GM21619 (cell line): ENCODE measurements around the gene TMEM179.
"Not testable (repeated sequence)": the region's sequence is repeated elsewhere in the genome, so short reads cannot be mapped to it uniquely, and the experiment has no call there.

ENCODE experiments used
- ATAC-seq: cut with Tn5 transposase; IDR thresholded peaks from one replicate; pipeline ENCODE4 v1.9.1; 2021; ENCODE audit not compliant: unreplicated experiment

TMEM179 gene

GRCh38 chr14:104638190-104638589, 33.6 kb upstream of the TMEM179 start:
- ATAC-seq, result no peak

GRCh38 chr14:104637546-104638003, 33.0 kb upstream of the TMEM179 start:
- ATAC-seq, result no peak

GRCh38 chr14:104636846-104637545, 32.4 kb upstream of the TMEM179 start:
- ATAC-seq, result not testable (repeated sequence)

- ATAC-seq, result no peak
These were observed 31.6 kb upstream of the TMEM179 start for GRCh38 chr14:104636131-104636530.

- ATAC-seq, result no peak
These were observed 31.1 kb upstream of the TMEM179 start for GRCh38 chr14:104635717-104636116.

GRCh38 chr14:104634886-104635570, 30.5 kb upstream of the TMEM179 start:
- no peak for ATAC-seq

GRCh38 chr14:104634138-104634760, 29.7 kb upstream of the TMEM179 start:
- no peak for ATAC-seq

- ATAC-seq, result no peak
These were observed 28.9 kb upstream of the TMEM179 start for GRCh38 chr14:104633276-104634137.

GRCh38 chr14:104632781-104633180, 28.2 kb upstream of the TMEM179 start:
- ATAC-seq, result no peak

- ATAC-seq, result no peak
These were observed 20.4 kb upstream of the TMEM179 start for GRCh38 chr14:104624939-104625338.

GRCh38 chr14:104614126-104614812, 9.7 kb upstream of the TMEM179 start:
- no peak for ATAC-seq

- no peak for ATAC-seq
These were observed 7.3 kb upstream of the TMEM179 start for GRCh38 chr14:104611881-104612280.

- ATAC-seq, result no peak
These were observed 6.3 kb upstream of the TMEM179 start for GRCh38 chr14:104610749-104611310.

GRCh38 chr14:104609666-104610065, 5.1 kb upstream of the TMEM179 start:
- ATAC-seq, result no peak

GRCh38 chr14:104603711-104604401, 716 bp downstream of the TMEM179 start:
- ATAC-seq, result no peak

- ATAC-seq, result no peak
These were observed 1.6 kb downstream of the TMEM179 start for GRCh38 chr14:104602933-104603325.

GRCh38 chr14:104602315-104602932, 2.1 kb downstream of the TMEM179 start:
- no peak for ATAC-seq

- no peak for ATAC-seq
These were observed 2.8 kb downstream of the TMEM179 start for GRCh38 chr14:104601786-104602185.

GRCh38 chr14:104600805-104601204, 3.8 kb downstream of the TMEM179 start:
- no peak for ATAC-seq
